K562 (cell line): ENCODE measurements around the gene CBFA2T2. TPM values are rescaled to one million over a fixed set of nuclear protein-coding genes. Genes with fewer than 3 reads are reported as not detected.
A peak's percentile ranks its signal among the peaks of the same experiment; 100 is the strongest.

Experiments used
- CBX1 ChIP-seq: sonication (generic); IDR thresholded peaks from 2 replicates; pipeline ENCODE4 v1.6.1; 2016; ENCODE audit warnings: antibody characterized with exemption, low read depth, mild to moderate bottlenecking
- ETS1 ChIP-seq: conservative IDR thresholded peaks from 2 replicates; pipeline ENCODE4 v1.6.1; 2011; ENCODE audit warnings: low read depth, mild to moderate bottlenecking, low read length; ENCODE audit not compliant: control insufficient read depth
- GMEB1 ChIP-seq: fragments of 250-450 bp; sonication (Bioruptor Pico); IDR thresholded peaks from 2 replicates; pipeline ENCODE4 v1.4.0; 2020; ENCODE audit warnings: mild to moderate bottlenecking
- MAZ ChIP-seq, 2 experiments: fragments of 450-650 bp in 1 of 2; sonication (generic) in 1 of 2; formaldehyde crosslinking; IDR thresholded peaks in 1 of 2; conservative IDR thresholded peaks in 1 of 2; 2 replicates each; pipeline versions ENCODE4 v1.4.0 to v1.5.0; 2020; ENCODE audit warnings: mild to moderate bottlenecking in 1 of 2, missing genetic modification reagents in 1 of 2
- MECOM ChIP-seq: fragments of 250-450 bp; sonication (Bioruptor Pico); IDR thresholded peaks from 2 replicates; pipeline ENCODE4 v1.8.0; 2022; ENCODE audit warnings: inconsistent platforms
- NR2C1 ChIP-seq, 2 experiments: fragments of 450-650 bp; IDR thresholded peaks; 2 replicates each; pipeline ENCODE4 v1.6.1; 2017; ENCODE audit warnings: mild to moderate bottlenecking in 2 of 2, antibody characterized with exemption in 1 of 2, inconsistent platforms in 1 of 2, missing compliant biosample characterization in 1 of 2, missing genetic modification characterization in 1 of 2
- PHB ChIP-seq: fragments of 250-450 bp; sonication (Bioruptor Pico); IDR thresholded peaks from 2 replicates; pipeline ENCODE4 v1.5.0; 2021
- RB1 ChIP-seq: fragments of 450-650 bp; IDR thresholded peaks from 2 replicates; pipeline ENCODE4 v1.6.1; 2017; ENCODE audit warnings: low read depth, mild to moderate bottlenecking
- RBFOX2 ChIP-seq: fragments of 200-400 bp; formaldehyde crosslinking; IDR thresholded peaks from 2 replicates; pipeline ENCODE4 v1.6.1; 2017; ENCODE audit warnings: low read depth, mild to moderate bottlenecking, low read length, moderate library complexity
- RBM25 ChIP-seq: fragments of 200-400 bp; formaldehyde crosslinking; IDR thresholded peaks from 2 replicates; pipeline ENCODE4 v1.6.1; 2018; ENCODE audit warnings: low read length, low read depth, moderate library complexity; ENCODE audit not compliant: severe bottlenecking
- TARDBP ChIP-seq: fragments of 450-650 bp; IDR thresholded peaks from 2 replicates; pipeline ENCODE4 v1.6.1; 2016
- UBTF ChIP-seq, 2 experiments: IDR thresholded peaks; 2 replicates each; pipeline ENCODE4 v1.6.1; 2012; ENCODE audit warnings: improper control_type of control experiment in 2 of 2, low read depth in 2 of 2, low read length in 2 of 2, borderline replicate concordance in 1 of 2
- ZBTB11 ChIP-seq, 3 experiments: fragments of 200-800 bp in 1 of 3; fragments of 250-450 bp in 1 of 3; fragments of 450-650 bp in 1 of 3; sonication (Bioruptor Pico) in 1 of 3; sonication (Bioruptor generic) in 1 of 3; formaldehyde crosslinking in 1 of 3; IDR thresholded peaks; 2 replicates each; pipeline versions ENCODE4 v1.6.1 to v1.8.0; 2016 to 2022; ENCODE audit warnings: mild to moderate bottlenecking in 2 of 3, missing genetic modification characterization in 2 of 3, missing compliant biosample characterization in 1 of 3, moderate library complexity in 1 of 3
- ZBTB7A ChIP-seq: IDR thresholded peaks from 2 replicates; pipeline ENCODE4 v1.6.1; 2011; ENCODE audit warnings: low read depth, mild to moderate bottlenecking, low read length, moderate library complexity, borderline replicate concordance; ENCODE audit not compliant: control insufficient read depth
- ZNF384 ChIP-seq: IDR thresholded peaks from 2 replicates; pipeline ENCODE4 v1.6.1; 2012; ENCODE audit warnings: low read depth, low read length, improper control_type of control experiment
- ZNF76 ChIP-seq: fragments of 250-450 bp; sonication (Bioruptor Pico); IDR thresholded peaks from 2 replicates; pipeline ENCODE4 v1.4.0; 2020; ENCODE audit warnings: mild to moderate bottlenecking, moderate library complexity, borderline replicate concordance
- polyA plus RNA-seq, 8 experiments: library from polyadenylated mRNA; depleted of rRNA in 4 of 8; stranded (reverse) in 5 of 8; unstranded in 3 of 8; fragments of >200 nt; fragmentation: Nextera tagmentation in 2 of 8; fragmentation: Illumina TruSeq in 1 of 8; extraction: Ambion mirVana in 2 of 8; extraction: Trizol in 1 of 8; gene quantifications; 2 replicates each; pipeline versions ENCODE4 v1.2.1 to v1.2.3, GENCODE V29; 2011 to 2014; ENCODE audit warnings: inconsistent platforms in 1 of 8, missing spikeins in 1 of 8
- total RNA-seq, 7 experiments: library from RNA; depleted of rRNA in 6 of 7; stranded (reverse); fragments of >200 nt in 6 of 7; fragmentation: Illumina TruSeq in 2 of 7; extraction: Trizol in 2 of 7; gene quantifications; 2 replicates each; pipeline versions ENCODE4 v1.2.1 to v1.2.3, GENCODE V29; 2011 to 2021; ENCODE audit warnings: low replicate concordance in 1 of 7

CBFA2T2 gene
- total and polyA plus RNA-seq, 9 of the 15 experiments (the other 6 are each of a cell fraction or from before 2014, with no cell fraction given) = 0.27 to 9.6 (median 5.8) TPM

GRCh38 chr20:33674294-33675135, 184.6 kb downstream of the CBFA2T2 start, which contains the start of gene NECAB3 (continued):
- peak in 1 of 2 experiments; percentile 87; a peak in 1 of 4 replicates for TF ChIP-seq UBTF (IDR thresholded peaks at IDR 0.05; ENCODE audit: borderline replicate concordance in 1 of 2, low read depth in 2 of 2, low read length in 2 of 2)
- TF ChIP-seq ETS1 = 0 out of 2 replicates have a peak, but pooled peaks have one; percentile 49
- no peak for TF ChIP-seq ZNF76 (CRISPR knock-in tag)
- TF ChIP-seq RB1 = peak; percentile 80; the same call in 1 of the 2 replicates
- TF ChIP-seq PHB (CRISPR knock-in tag) = 0 out of 2 replicates have a peak, but pooled peaks have one; percentile 54
- peak; percentile 64 to 74 for TF ChIP-seq MAZ (CRISPR knock-in tag; conservative IDR thresholded peaks at IDR 0.05 in 1 of 2, IDR thresholded peaks at IDR 0.05 in 1 of 2)
- TF ChIP-seq RBFOX2 = peak; percentile 71
- peak; percentile 84 for TF ChIP-seq RBM25
- no peak for TF ChIP-seq NR2C1 (IDR thresholded peaks at IDR 0.05)
- no peak for TF ChIP-seq NR2C1 (tag; IDR thresholded peaks at IDR 0.05)
- TF ChIP-seq ZNF384 = no peak
- 0 out of 6 replicates have a peak, but pooled peaks of 1 of the 3 experiments have one; percentile 43 for TF ChIP-seq ZBTB11 (CRISPR knock-in tag; IDR thresholded peaks at IDR 0.05)
- 0 out of 2 replicates have a peak, but pooled peaks have one; percentile 34 for TF ChIP-seq CBX1
- TF ChIP-seq GMEB1 (CRISPR knock-in tag) = peak; percentile 43
- no peak for TF ChIP-seq MECOM
- TF ChIP-seq TARDBP = no peak
- TF ChIP-seq ZBTB7A = peak; percentile 57; the same call in 1 of the 2 replicates
